ENCODE measurements around the gene TBC1D22A.

The TBC1D22A gene

DNA sequence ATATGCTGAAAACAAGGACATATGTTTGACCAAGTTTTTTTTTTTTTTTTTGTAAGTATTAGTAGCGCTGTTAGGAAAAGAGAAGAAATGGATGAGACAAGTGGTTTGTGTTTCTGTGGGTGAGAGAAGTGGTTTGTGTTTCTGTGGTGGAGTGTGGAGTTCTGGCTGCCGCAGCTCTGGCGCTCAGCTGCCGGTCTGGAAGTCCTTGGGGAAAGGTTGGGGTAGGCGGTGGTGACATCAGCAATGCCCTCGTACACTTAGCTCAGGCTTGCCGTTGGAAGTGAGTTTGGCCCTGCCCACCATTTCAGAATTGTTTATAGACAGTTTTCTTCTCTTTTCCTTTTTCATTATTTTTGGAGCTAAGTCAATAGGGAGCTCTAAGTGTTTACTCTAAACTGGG lies 116.6 kb downstream of the TBC1D22A start:
- DNase-seq (ENCODE audit: low spot score) (no peak), FAIRE-seq (no peak)

GRCh38 chr22:46881373-46882118 lies 119.1 kb downstream of the TBC1D22A start:
- DNase-seq (ENCODE audit: low spot score) = peak; percentile 31
- FAIRE-seq = no peak

DNA sequence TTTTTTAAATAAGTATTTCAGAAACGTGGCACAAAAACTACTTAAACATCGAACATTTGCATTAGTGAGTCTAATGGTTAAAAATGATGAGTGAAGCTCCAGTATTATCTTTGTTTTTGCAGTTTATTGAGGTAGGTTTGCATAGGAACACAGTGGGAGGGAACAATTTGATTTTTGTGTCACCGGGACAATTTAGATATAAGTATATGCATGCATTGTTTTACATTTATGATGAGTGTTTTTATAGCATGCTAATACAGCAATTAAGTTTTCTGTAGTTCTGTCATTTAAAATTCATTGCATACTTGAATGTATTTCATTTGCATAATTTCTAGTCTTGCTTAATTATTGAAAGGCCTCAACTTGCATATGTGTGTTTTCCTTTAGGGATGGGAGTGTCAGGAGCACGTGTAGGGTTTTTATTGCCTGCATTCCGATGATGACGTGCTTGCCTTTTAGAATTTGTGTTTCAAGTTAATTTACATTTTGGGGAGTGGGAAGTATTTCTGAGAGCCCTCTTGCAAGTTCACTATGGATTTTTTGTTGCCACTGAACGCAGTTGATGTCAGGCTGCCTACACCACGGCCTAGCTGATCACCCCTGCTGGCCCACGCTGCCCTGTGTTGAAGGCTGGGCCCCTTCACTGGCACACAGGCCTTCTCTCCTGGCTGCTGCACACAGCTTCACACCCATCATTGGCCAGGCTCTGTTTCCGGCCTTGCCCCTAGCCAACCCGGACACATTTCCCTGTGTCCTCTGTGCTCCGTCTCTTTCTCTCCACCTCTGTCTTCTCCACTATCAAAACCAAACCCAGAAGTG lies 120.9 kb downstream of the TBC1D22A start:
- DNase-seq (ENCODE audit: low spot score) (no peak), FAIRE-seq (no peak)

DNA sequence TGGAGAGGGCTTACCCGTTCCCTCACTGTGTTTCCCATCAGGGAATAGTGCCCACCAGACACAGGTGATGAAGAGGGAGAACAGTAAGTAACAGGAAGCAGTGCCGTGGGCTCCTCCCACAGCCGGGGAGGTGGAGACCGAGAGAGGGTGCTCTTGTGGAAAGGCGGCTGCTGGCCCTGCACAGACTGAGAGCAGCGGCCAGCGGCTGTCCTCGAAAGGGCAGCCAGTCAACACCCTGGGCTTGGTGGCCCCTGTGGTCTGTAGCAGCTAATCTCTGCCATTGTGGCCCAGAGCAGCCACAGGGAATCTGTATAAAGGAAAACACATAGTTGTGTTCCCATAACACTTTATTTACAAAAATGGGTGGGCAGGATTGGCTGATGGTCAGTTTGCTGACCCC lies 121.9 kb downstream of the TBC1D22A start:
- FAIRE-seq = no peak

GRCh38 chr22:46887978-46888377 lies 125.5 kb downstream of the TBC1D22A start:
- no peak for FAIRE-seq

More for the DNA sequence above, 121.9 kb downstream of the TBC1D22A start:
- no peak for DNase-seq (ENCODE audit: low spot score)

GRCh38 chr22:46890819-46891218 lies 128.4 kb downstream of the TBC1D22A start:
- FAIRE-seq = no peak
- no peak for DNase-seq (ENCODE audit: low spot score)

More at GRCh38 chr22:46887978-46888377, 125.5 kb downstream of the TBC1D22A start:
- no peak for DNase-seq (ENCODE audit: low spot score)

GRCh38 chr22:46891382-46891951 lies 129.0 kb downstream of the TBC1D22A start:
- DNase-seq (ENCODE audit: low spot score) = no peak
- FAIRE-seq = no peak

DNA sequence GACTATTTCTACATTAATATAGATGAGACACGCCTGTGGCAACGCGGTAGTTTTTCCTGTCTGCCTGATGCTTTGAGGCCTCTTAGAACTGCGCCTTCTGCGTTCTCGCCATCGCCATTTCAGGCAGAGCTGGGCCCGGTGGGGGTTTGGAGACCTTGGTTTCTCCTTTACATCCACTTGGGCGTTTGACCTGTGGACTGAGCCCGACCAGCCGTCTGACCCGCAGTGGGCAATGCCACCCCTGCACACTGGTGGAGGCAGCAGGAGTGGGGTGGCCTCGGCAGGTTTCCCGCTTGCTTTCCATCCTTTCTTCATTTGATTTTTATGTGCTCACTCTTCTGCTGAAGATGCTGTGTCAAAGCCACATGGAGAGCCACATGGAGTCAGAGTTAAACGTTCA lies 130.4 kb downstream of the TBC1D22A start:
- FAIRE-seq = no peak
- DNase-seq (ENCODE audit: low spot score) = no peak

DNA sequence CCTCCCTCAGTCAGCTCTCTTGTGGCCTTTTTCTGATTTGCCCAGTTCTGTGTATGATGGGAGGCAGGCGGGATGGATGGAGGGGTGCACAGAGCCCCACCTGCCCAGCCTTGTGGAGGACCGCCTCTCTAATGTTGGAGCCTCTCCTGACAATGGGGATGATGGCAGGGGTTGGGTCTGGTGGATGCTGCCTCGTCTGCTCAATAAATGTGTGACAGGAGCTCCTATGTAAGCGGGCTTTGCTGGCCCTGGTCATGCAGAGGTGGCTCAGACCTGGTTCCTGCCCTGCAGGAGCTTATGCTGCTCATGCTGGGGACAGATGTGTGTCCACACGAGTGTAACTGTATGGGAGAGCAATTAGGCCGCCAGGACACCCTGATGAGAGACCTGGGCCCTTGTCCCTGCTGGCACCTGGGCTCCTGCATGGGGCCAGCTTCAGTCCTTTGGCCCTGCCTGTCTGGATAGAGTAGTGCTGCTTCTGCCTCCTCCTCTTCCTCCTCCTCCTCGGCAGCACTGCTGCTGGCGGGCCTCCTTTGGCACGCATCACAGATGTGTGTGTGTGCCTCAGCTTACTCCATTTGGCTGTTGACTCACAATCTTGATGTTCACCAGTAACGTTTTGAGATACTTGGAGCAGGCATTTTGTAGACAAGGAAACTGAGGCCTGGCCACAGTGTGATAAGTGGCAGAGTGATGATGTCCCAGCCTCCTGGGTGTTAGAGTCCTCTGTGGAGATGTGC lies 131.0 kb downstream of the TBC1D22A start:
- FAIRE-seq = no peak
- DNase-seq (ENCODE audit: low spot score) = no peak

DNA sequence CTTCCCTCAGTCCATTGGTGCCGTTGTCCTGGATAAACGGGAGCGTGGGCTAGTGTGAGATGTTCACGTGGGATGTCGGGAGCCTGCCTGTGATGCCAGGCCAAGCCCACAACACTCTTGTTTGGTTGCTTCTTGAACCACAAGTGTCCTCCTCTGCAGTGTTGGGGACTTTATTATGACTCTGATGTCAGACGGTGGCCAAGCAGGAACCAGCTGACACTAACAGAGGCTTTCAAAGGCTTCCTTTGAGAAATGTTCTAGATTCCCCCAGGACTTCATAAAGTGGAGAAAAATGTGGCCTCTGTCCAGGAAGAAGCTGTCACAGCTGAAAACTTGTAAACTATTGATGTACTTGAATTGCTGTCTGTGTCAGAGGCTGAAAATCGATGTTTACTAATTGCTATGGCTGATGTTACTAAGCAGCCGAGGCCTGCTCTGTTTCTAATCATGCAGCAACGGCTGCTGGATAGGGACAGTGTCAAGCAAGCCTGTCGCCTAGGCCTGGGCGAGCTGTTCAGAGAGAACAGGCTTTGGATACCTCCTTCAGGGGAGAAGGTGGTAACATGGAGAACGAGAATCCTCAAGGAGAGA lies 131.7 kb downstream of the TBC1D22A start:
- DNase-seq (ENCODE audit: low spot score) (no peak), FAIRE-seq (no peak)

- DNase-seq (ENCODE audit: low spot score) (no peak), FAIRE-seq (no peak)
These were observed 132.6 kb downstream of the TBC1D22A start for GRCh38 chr22:46894851-46895640.

DNA sequence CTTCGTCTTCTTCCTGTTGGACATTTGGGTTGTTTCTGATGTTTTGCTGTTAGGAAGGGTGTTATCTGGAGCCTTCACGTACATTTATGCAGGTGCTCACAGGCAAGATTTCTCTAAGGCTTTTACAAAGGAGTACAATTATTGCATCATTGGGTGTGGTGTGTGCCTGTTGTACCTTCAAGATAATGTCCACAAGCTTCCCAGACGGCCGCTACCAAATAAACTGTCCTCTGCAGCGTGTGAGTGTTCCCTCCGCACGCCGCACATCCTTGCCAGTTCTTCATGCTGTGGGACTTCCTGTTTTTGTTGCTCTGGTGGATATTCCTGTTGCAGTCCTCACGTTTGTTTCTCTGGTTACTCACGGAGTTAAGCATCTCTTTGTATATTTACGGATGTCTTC lies 133.3 kb downstream of the TBC1D22A start:
- FAIRE-seq = no peak
- no peak for DNase-seq (ENCODE audit: low spot score)

DNA sequence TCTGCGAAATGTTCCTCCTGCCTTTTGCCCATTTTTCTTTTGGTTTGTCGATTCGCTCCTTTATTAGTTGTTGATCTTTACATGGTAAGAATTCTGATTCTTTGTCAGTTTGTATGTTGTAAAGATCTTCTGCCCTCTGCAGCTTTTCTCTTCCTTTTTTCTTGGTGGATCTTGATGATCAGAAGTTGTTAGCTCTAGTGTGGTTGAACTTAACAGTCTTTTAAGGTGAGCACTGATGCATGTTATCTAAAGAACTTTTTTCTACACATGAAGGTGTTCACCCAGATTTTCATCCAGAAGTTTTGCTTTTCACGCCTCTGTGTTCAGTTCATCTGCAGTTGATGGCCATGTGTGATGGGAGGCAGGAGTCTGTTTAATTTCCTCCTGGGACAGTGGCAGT lies 133.7 kb downstream of the TBC1D22A start:
- DNase-seq (ENCODE audit: low spot score) = no peak
- no peak for FAIRE-seq

DNA sequence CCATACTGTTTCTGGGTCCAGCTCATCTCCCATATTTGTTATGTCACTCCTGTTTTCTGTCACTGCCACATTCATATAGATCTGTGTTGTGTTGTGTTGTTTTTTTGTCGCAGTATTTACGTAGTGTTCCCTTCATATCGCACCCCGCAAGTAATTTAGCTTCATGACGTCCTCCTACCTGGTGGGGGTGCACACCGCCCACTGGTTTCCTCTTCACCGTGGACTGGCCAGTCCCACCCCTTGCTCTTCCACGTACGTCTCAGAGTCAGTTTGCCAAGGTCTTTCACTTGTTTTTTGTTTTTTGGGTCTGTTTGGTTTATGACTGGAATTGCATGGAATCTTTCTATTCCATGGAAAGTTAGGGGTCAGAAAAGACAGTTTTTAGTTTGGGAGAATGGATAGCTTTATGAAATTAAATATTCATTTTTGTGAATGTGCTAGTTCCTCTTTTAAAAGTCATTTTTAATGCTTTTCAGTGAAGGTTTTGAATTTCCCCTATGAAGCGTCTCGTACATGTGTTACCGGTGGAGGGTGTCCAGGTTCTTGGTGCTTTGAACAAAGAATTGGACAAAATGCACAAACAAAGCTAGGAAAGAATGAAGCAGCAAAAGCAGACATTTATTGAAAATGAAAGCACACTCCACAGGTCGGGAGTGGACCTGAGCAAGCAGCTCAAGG lies 134.3 kb downstream of the TBC1D22A start:
- DNase-seq (ENCODE audit: low spot score) (no peak), FAIRE-seq (no peak)

- FAIRE-seq (no peak), DNase-seq (ENCODE audit: low spot score) (no peak)
These were observed 134.8 kb downstream of the TBC1D22A start for GRCh38 chr22:46897246-46897623.

- FAIRE-seq (no peak), DNase-seq (ENCODE audit: low spot score) (no peak)
These were observed 138.1 kb downstream of the TBC1D22A start for GRCh38 chr22:46900549-46900948.

- DNase-seq (ENCODE audit: low spot score) = no peak
- no peak for FAIRE-seq
These were observed 140.0 kb downstream of the TBC1D22A start for GRCh38 chr22:46902436-46902835.

DNA sequence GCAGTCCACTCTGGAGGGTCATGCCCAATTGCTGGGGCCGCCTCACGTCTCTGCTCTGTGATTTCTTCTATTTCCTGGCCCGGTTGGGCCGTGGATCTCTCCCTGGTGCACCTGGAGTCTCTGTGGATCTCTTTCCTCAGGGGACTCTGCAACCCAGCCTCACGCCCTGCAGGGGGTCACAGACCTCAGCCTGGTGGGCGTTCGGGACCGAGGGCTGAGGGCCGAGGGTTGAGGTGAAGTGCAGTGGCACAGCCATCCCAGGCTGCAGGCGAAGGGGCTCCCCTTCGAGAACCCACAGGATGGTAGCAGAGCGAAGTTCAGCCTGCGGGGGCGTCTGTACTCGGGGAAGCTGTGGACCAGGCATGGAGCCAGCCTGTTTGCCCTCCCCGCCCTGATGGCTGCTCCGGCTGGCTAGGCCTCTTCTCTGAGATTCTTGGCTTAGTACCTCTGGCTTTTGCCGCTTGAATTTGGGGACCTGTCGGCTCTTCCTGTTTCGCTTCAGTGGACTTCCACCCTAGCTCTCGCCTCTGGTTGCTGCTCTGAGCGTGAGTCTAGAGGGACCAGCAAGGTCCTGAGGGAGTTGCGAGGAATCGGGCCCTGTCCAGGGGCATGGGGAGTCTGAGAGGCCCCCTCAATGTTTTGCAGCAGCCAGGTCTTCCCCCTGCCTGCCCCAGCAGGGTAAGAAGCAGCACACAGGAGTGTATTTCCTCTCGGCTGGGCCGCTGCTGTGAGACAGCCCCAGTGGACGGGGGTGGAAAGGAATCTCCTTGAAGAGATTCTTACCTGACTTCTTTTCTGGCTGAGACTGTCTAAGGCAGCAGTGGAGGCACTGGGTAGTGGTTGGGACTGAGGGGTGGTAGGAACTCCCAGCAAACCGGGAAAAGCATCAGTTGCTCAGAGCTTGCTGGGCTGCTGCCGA lies 140.8 kb downstream of the TBC1D22A start:
- FAIRE-seq (no peak), DNase-seq (ENCODE audit: low spot score) (no peak)

- DNase-seq (ENCODE audit: low spot score) (no peak), FAIRE-seq (no peak)
These were observed 143.0 kb downstream of the TBC1D22A start for GRCh38 chr22:46905415-46905814.
